NCI-H2196 (cell line): ENCODE results near the gene FABP2.
"Not testable (repeated sequence)": the region's sequence is repeated elsewhere in the genome, so short reads cannot be mapped to it uniquely, and the experiment has no call there.

Source experiments
- DNase-seq: peaks from one replicate; lab custom pipeline; 2025; ENCODE audit not compliant: unreplicated experiment; lab: John Stamatoyannopoulos, UW

Gene FABP2

DNA sequence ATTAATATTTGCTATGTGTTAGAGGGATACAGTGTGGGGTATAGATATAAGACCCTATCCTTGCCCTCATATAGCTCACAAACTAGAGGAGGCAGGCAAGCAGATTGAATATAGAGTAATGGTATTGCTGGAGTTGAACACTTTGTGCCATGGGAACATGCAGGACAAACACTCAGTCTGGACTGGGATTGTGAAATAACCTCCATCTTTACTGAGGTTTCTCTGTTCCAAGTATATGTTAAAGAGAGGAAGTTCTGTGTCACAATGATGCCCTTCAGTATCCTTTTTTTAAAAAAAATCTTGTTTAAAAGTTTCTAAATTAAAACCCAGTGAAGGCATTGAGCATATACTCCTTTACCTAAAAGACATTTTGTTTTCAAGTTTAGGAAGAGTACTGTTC, 8.7 kb downstream of the FABP2 start:
- no peak for DNase-seq

DNA sequence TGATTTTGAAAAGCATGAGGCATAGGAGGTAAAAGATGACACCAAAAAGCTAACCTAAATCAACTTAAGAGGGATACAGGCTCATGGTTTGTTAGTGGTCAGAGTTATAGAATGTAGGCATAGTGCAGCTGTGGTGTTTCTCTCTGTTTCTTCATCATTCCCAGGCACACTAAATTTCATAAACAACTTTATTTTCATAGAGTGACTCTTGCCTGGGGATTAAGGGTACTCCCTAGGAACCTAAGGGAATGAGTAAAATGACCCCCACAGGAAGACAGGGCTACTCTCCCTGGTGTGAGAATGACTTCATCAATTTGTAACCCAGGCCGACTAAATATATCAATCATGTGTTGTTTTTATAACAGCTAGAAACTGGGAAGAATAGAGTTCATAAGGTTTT, 11.1 kb downstream of the FABP2 start:
- no peak for DNase-seq

DNA sequence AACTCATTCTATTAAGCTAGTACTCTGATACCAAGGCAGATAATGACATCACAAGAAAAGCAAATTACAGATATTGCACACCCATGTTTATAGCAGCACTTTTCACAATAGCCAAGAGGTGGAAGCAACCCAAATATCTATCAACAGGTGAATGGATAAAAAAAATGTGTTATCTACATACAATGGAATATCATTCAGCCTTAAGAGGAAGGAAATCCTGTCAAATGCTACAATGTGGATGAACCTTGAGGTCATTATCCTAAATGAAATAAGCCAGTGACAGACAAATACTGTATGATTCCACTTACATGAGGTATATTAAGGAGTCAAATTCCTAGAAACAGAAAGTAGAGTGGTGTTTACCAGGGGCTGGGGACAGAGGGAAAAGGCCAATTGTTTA, 14.3 kb downstream of the FABP2 start:
- no peak for DNase-seq

DNA sequence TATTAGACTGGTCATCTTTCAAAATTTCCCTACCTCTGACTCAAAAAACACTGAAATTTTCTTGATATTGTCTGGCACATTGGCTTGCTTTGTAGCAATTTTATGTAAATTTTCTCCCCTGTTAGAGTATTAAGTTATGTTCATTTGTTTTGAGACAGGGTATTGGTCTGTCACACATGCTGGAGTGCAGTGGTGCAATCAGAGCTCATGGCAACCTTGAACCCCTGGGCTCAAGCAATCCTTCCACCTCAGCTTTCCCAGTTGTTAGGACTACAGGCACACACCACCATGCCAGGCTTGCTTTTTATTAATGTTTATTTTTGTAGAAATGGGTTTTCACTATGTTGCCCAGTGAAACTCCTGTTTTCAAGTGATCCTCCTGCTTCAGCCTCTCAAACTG, 17.5 kb downstream of the FABP2 start:
- DNase-seq = no peak

DNA sequence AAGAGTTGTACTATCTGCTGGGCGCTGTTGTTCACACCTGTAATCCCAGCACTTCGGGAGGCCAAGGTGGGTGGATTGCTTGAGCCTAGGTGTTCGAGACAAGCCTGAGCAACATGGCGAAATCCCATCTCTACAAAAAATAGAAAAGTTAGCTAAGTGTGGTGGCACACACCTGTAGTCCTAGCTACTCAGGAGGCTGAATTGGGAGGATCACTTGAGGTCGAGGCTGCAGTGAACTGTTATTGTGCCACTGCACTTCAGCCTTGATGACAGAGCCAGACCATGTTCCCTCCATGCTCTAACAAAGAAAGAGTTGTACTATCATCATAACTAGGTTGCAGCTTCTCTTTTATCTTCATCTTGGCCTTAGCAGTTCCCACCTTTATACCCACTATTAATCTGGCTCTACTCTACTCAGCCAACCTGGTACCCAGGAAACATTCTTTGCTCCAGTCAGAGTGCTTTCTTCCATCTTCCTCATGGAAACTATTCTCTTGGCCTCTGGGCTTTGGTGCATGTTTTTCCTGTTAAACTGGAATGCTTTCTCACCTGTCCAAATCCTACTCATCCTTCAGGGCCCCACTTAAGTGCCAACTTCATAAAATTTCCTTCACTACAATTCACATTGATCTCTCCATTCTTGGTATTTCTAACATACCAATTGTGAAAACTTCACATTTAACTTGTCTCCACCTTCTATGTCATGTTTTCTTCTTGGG, 18.2 kb downstream of the FABP2 start:
- DNase-seq = no peak

DNA sequence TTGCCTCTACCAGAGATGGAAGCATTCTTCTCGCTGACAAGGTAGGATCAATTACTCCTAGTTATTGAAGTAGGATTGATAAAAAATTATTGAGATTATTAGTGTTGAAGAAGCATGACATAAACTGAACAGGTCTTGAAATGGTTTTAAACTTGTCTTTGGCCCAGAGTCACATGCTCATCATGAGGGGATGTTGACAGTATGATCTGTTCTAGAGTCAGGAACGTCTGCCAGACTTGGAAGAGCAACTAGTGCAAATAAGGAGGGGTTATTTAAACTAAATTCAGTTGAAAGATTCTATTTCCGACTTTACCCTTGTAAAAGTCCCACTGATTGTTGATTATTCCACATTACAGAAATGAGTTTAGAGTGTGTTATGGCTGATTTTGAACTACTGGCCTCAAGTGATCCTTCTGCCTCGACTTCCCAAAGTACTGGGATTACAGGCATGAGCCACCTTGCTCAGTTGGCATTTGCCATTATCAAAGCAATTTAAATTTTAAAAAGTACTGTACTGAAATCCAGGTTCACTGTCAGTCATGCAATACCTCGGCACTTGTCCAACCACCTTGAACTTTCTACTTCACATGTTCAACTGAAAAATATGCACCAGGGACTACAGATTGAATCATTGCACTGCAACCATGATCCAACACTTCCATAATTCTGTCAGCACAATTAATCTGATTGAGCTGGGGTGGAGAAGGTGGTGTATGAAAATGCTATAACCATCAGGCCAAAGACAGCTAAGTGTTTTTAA, 19.7 kb downstream of the FABP2 start:
- no peak for DNase-seq

DNA sequence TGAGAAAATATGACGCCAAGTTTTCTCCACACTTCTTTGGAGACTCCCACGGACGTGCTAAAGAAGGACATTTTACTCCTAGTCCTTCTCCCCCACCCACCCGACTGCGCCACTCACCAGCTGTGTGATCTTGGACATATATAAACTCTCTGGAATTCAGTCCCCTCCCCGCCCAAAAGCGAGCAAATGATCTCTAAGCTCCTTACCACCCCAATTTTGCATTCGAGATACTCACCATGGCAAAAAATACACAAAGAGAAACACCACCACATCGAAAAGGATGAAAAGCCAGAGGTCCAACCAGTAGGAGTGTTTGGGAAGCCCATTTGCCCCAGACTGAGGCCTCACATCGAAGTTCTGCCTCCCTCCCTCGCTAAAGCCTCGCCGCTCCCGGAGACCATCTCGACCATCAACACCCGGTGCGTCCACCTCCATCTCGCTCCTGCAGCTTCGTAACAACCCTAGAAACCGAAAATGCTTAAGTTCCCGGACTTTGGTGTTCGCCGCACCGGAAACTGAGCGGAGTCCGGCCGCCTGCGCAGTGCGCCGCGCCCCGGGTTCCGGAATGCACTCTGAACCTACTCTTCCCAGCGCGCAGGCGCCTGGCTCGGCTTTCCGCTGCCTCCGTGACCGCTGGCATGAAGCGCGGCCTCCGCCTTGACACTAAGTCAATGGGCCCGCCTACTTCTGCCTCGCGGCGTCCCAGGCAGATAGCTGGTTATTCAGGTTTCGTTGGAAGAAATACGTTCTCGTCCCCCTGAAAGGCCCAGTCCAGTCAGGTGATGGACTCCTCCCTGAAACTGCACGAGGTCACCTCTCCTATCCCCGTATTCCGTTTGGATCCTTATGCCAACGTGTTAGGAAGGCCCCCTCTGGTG, 21.6 kb downstream of the FABP2 start:
- DNase-seq = no peak

DNA sequence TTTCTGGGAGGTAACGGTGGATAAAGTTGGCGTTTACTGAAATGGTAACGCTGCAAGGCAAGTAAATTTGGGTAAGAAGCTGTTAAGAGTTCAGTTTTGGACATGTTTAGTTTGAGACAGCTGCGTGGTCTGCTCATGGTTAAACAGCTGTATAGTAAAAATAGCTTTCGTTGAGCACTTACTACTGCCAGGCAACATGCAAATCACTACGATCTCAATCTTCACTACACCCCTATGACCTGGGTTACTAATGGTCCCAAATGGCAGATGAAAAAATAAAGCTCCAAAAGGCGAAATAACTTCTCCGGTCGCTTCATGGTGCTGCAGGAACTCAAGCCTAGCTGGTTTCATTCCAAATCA, 22.2 kb downstream of the FABP2 start:
- DNase-seq = no peak

DNA sequence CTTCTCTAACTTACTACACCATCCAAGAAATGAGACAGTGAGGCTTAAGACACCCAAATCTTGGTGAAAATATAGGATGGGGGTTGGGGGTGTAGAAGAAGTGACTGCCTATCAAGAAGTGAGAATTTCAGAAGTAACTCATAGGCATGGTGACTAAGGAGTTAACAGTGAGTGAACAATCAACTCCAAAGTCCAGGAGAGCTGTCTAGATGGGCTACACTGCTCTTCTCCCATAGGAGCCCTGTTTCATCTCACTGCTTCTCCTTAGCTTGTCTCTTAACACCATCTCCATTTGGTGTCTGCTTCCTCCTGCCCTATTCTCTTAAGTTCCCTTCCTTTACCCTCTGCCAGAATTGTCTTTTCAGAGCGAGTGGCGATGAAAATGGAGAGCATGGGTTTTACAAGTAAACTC, 22.7 kb downstream of the FABP2 start:
- DNase-seq = no peak

DNA sequence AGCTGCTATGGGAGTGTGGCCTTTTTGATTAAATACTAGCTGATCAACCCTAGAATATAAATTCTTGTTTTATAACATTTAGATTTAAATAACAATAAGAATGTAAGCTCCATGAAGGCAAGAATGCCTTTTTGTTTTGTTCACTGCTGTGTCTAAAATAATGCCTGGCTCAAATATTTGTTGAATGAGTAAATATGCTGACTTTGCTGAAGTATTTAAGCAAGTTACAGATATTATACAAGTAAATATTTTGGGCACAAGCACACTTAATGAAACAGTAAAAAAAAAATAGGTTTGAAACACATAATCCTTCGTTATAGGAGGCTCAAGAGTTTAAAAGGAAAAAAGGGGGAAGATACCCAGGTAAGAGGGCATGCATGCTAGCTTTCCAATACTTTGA, 24.1 kb downstream of the FABP2 start:
- no peak for DNase-seq

DNA sequence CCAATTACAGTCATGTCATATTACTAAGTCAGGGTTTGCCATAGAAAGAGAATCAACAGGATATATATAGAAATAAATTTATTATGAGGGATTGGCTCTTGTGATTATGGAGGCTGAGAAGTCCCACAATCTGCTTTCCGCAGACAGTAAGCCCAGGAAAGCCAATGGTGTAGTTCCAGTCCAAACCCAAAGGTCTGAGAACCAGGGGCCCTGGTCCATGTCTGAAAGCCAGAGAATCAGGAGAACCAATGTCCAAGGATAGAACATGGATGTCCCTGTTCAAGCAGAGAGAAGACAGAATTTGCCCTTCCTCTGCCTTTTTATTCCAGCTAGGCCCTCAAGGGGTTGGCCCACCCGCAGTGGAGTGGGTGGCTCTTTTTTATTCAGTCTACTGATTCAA, 25.6 kb downstream of the FABP2 start:
- DNase-seq = no peak

DNA sequence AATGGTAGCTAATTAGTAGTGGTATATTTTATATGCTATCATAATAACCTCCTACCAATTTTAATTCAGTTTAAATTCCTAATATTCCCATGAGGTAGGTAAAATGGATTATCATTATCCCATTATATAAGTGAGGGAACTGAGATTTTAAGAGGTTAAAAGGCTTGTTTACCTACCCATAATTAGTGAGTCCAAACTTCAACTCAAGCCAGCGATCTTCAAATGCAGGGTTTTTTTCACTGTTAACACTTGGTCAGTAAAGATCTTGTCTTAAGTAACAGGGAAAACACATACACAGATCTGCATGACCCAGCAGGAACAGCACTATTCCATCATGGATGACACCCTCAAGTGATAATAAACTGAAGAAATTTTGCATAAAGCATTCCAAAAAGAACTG, 31.3 kb downstream of the FABP2 start:
- no peak for DNase-seq

DNA sequence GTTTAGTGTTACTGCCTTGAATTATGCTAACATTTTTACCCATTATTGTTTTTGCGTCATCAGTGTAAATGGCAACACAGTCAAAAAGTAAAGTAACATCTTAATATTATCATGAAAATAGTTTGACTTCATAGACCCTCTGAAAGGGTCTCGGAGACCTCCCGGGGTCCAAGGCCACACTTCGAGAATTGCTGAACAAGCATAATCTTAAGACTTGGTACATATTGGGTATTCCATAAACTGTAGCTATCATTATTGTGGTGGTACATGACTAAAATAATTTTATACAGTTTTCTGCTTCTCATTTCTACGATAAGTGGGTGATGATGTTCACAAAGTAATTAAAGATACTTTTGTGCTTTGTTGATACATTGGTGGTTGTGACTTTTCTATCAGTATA, 32.6 kb downstream of the FABP2 start:
- no peak for DNase-seq

DNA sequence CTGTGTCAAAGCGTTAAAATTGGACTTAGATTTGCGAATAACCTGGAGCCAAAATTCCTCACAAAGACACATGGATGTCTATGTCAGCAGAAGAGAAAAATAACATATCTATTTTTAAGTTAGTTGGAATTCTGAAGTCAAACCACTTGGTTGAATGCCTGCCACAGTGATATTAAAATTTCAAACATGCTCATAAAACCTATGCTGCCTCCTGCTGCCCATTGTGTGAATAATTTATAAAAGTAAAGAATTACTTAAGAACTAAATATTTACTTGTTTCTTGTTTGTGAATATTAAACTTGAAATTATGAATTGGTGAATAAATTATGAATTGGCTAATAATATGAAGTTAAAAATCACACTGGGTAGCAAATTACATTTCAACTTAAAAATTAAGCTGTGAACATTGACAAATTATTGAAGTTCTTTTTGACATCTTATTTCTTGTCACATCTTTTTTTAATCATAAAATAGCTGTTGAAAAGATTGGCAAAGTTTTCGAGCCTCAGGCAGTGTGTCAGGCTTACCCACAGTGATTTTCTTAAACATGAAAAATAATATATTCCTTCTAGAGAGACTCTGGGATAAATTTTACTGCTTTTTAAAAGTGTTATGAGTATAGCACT, 35.4 kb downstream of the FABP2 start:
- no peak for DNase-seq

DNA sequence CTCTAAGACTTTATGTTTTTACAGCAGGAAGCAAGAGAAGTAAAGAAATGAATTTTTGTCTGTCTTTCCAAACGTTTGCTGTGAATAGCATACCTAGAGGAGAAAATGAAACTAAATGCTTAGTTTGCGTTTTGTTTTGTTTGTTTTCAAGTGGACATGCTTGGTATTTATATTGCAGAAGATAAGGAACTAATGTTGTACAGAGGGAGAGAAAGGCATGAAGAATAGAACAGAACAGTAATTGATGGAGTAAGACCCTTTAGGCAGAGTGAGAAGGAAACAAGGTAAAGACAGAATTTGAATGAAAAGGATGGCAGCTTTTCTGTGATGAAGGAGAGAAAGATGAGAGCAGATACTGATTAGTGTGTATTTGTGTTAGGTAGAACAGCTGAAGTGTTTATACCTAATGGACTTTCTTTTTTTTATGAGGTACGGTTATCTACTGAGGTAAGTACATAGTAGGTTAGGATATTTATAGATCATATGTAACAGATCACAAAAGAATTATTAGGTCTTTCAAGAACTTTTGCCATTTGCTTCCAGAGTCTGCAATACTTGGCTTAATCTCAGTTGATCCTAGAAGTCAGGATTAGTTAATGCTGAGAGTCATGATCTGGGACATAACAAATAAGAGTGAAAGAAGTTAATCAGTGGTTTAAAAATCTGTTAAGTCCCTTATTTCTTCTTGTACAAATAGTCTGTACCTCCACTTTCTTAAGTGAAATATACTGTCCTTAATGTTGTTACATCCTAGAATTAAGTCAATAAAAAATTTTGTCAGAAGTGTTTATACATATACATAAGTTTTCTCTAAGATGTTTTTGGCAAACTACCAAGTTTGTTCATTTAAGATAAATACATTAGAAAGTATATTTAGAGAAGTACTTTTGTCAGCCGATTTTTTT, 36.8 kb downstream of the FABP2 start:
- no peak for DNase-seq

DNA sequence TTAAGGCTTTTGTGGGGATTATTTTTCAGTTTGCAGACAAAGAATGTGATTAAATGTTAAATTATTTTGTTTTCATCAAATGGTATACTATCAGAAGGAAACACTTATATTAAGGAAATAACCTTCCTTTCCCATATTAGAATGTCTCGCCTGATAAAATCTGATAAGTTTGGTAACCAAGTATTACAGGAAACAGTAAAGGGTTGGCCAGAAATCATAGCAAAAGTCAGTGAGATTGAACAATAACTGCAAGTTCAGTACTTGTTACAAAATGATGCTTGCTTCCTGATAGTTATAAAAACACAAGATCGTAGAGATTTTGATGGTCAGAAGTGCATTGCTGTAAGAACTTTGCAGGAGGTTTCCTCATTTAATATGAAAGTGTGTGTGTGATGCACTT, 40.5 kb downstream of the FABP2 start:
- DNase-seq = no peak

DNA sequence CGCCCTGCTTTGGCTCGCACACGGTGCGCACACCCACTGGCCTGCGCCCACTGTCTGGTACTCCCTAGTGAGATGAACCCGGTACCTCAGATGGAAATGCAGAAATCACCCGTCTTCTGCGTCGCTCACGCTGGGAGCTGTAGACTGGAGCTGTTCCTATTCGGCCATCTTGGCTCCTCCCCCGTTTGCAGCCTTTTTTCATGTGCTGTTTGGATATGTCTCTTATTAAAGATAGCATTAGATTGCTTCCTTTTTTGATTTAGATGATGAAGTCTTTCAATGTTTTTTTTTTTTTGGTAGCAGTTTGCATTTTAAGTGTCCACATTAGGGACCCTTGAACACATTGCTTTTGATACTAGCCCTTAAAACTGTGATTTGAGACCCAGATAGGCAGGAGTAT, 42.0 kb downstream of the FABP2 start:
- not testable (repeated sequence) for DNase-seq

DNA sequence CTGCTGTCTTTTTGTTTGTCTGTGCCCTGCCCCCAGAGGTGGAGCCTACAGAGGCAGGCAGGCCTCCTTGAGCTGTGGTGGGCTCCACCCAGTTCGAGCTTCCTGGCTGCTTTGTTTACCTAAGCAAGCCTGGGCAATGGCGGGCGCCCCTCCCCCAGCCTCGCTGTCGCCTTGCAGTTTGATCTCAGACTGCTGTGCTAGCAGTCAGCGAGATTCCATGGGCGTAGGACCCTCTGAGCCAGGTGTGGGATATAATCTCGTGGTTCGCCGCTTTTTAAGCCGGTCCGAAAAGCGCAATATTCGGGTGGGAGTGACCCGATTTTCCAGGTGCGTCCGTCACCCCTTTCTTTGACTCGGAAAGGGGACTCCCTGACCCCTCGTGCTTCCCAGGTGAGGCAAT, 42.4 kb downstream of the FABP2 start:
- not testable (repeated sequence) for DNase-seq

DNA sequence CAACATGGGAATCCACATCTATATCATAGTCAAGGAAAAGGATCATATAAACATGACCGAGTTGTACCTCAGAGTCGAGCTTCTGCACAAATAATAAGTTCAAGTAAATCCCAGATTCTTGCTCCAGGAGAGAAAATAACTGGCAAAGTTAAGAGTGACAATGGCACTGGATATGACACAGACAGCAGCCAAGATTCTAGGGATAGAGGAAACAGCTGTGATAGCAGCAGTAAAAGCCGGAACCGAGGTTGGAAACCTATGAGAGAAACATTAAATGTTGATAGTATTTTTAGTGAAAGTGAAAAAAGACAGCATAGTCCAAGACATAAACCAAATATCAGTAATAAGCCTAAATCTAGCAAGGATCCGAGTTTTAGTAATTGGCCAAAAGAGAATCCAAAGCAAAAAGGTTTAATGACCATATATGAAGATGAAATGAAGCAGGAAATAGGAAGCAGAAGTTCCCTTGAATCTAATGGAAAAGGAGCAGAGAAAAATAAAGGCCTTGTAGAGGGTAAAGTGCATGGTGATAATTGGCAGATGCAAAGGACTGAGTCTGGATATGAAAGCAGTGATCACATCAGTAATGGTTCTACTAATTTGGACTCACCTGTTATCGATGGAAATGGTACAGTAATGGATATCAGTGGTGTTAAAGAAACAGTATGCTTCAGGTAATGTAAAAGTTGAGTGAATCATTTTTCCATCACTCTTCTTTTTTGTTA, 50.4 kb downstream of the FABP2 start:
- DNase-seq = no peak

DNA sequence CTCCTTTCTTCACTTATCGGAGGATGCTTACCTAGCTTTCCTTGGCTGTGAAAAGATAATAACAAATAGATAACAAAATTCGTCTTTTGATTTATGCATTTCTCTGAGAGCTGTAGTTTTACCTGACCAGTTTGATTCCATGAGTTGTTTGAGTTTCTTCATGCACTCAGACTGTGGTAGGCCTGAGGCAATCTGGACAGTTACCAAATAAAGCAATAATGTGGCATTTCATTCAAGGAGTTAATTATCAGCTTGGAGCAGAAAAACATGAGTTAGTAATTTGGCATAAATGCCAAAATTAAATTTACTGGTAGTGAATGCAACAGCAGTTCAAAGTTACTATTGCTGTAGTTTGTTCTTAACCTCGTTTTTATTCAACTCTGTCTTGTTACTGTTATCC, 53.5 kb downstream of the FABP2 start:
- DNase-seq = no peak
